ENCODE data around the gene SH3BP4.

SH3BP4 gene

DNA sequence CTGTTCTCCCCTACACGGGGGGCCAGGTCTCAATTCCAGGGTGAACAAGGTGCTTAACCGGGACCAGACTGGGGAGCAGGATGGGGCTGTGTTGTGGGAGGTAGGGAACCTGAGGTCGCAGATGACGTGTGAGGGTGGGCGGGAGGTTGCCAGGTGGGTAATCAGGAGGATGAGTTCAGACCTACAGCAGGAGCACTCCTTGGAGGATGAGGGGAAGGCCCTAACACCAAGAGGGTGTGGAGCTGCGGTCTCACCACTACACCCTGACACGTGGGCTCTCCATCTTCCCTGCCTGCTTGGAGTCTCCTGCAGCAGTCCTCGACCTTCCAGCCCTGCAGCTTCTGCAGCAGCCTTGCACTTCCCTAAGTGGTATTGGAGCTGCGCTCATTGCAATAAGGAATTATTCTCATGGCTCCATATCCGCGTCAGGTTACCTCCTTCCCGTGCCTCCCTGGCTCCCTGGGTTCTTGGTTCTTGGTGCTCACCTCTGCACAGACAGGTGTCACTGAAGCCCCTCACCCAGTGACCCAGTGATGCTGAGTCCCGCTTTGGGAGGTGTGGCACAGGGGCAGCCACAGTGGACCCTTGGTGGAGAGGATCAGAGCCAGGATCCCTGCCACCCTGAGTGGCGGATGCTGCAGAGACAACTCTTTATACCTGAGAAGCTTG, 15.5 kb downstream of the SH3BP4 start:
- no peak for DNase-seq (ENCODE audit: low read depth)

DNA sequence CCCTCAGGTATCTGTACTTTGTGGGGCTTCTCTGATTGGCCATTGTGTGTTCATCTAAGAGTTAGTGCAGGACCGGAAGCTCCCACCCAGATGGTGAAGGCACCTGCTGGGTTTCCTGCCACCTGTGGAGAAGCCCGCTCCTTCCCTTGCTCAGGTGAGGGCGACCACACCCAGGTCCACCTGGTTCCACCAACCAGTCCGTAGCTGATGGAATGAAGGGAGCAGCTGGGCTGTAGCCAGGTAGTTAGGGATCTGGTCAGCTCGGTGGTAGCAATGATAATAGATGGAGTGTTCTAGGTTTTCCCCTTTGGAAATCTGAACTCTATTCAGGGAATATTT, 16.0 kb downstream of the SH3BP4 start:
- DNase-seq (ENCODE audit: low read depth): no peak

DNA sequence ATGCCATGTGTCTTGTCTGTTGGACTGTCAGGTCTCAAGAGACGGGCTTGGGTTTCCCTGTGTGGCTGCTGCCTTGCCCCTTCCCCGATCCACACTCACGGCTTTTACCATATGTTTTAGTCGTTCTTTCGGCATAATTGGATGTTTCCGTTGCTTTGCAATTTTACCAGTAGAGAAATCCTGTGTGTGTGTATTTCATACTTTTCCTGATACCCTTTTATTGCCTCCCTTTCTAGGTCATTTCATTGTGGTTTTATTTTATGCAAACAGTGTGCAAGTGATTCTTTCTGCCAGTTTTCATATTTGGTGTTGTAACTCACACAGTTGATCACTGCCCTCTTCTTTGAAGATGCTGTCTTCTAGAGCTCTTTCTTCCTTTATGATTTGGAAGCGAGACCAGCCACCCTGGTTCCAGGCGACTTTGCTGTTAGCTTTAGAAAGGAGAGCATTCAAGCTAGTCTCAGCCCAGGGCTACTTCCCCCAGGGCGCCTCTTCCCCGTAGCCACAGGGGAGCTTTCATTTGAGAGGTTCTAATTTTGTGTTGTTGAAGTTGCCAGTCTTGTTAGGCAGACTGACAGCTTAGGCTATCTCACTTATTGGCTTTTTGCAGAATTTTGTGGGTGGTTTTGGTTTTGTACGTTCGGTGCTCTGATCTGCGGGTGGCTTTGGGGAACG, 17.0 kb downstream of the SH3BP4 start:
- no peak for DNase-seq (ENCODE audit: low read depth)

DNA sequence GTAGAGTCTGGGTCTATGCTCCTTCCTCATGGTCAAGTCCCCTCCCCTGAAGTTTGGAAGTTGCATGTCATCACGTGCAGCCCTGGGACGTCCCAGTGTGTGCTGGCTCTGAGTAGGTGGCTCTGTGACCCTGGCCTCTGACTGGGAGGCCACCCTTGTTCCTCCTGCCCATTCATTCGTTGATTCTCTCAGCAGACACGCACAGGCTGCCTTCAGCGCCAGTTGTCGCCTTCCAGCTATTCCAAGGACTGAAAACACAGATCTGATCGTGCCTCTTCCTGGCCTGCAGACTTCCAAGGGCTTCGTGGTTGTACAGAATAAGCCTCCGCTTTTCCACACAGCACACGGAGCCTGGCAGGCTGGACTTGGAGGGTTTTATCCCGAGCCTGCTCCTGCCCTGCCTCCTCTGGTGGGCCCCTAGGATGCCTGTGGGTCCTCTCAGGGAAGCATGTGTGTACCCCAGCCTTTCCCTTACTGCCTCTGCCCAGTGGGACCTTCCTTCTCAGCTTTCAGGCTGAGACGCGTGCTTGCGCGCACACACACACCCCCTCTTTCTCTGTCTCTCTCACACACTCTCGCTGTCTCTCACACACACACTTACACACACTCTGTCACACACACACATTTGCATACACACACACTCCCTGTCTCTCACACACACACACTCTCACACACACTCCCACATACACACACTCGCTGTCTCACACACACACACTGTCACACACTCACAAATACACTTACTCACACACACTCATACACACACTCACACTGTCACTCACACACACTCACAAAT, 17.7 kb downstream of the SH3BP4 start:
- no peak for DNase-seq (ENCODE audit: low read depth)

DNA sequence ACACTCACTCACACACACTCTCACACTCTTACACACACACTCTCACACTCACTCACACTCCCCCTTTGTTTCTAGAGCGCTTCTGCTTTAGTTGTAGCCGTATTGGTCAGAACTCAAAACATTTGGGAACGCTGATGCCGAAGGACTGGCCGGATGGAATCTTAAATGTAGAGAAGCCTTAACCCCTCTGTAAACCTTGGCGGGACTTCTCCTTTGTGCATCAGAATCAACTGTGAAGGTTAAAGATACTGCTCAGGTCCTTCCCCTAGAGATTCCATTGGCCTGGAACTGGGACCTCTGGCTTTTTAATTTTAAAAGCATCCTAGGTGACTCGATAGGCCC, 18.3 kb downstream of the SH3BP4 start:
- no peak for DNase-seq (ENCODE audit: low read depth)

DNA sequence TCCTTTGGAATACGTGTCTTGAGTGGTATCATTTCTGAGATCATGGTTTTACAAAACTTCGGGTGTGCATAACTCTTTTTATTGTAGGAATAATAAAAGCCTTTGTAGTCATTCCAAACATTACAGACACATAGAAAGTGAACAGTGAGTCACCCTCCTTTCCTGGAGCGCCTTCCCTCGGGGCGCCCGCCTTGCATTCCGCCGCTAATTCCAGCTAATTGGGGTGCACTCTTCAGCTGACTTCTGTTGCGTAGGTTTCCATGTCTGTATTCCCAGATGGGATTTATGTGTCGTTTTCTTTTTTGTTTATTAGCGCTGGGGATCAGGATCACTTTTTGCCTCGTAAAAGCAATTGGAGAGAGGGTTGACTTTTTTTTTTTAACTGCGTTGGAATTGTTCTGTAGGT, 18.7 kb downstream of the SH3BP4 start:
- no peak for DNase-seq (ENCODE audit: low read depth)

DNA sequence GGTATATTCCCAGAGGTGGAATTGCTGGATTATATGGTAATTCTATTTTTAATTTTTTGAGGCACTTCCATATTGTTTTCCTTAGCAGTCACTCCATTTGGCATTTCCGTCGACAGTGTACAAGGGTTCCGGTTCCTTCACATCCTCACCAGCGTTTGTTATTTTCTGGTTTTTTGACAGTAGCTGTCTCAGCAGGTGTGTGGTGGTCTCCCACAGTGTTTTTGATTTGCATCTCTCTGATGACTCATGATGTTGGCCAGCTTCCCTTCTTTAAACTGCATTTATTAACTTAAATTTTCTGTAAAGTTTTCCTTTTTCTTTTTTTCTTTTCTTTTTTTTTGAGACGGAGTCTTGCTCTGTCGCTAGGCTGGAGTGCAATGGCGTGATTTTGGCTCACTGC, 19.7 kb downstream of the SH3BP4 start:
- DNase-seq (ENCODE audit: low read depth): no peak

DNA sequence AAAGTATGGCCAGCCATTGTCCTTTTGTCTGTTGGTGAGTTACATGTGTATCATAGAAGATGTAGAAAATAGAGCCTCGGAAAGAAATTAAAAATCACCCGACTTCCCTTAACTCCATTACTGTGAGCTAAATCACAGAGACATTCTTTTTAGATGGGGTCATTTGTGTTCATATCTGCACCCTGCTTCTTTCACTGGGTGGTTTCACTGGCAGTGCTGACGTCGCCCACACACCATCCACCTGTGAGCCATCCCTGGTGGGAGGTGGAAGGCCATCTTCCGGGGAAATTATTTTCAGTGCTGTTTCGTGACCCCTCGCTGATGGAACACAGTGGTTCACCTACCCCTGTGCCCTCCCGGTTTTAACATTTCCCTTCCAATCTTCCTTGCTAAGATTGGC, 21.2 kb downstream of the SH3BP4 start:
- DNase-seq (ENCODE audit: low read depth): no peak

DNA sequence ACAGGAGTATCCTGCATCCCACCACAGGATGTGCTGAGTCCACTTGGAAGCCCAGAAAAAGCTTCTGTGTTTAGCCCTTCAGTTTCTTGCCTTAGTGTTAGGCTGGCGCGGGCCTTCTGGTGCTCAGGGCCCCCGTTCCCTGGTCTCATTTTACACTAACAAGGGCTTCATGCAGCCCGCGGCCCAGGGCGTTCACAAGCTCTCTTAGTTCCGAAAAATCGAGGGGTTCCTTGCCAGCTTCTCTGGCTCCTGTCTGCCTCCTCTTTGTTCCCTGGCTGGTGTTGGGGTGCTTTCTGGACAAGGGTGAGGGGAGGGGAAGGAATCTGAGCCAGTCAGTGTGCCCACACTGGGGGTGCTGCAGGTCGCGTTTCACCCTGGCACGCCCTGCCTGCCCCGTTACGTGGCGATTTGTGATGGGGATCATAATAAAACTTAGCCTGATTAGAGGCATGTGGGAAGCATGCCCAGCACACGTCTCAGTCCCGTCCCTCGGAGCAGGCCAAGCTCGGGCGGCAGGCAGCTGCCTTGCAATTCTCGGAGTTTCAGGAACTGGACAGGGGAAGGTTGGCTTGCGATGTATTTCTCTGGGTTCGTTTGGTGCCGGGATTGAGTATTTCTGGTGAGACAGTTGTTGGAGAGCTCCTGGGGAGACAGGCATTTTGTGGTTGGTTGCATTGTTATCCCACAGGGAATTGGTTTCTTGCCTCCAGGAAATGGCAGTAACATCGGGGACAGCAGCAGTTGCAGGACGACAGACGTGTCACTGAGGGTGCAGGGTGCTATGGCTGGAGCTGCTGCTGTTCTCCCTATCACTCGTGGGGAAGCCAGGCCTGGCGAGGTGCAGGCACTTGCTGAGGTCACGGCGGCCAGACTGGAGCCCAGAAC, 22.9 kb downstream of the SH3BP4 start:
- DNase-seq (ENCODE audit: low read depth): no peak

DNA sequence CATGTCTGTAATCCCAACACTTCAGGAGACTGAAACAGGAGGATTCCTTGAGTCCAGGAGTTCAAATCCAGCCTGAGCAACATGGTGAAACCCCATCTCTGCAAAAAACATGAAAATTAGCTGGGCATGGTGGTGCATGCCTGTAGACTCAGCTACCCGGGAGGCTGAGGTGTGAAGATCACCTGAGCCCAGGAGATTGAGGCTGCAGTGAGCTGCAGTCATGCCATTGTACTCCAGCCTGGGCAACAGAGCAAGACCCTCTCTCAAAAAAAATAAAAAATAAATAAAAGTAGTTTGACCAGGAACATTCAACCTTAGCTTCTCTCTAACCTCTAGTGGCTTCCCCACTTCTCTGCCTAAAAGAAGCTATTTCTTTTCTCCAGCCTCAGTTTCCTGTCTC, 23.8 kb downstream of the SH3BP4 start:
- no peak for DNase-seq (ENCODE audit: low read depth)

DNA sequence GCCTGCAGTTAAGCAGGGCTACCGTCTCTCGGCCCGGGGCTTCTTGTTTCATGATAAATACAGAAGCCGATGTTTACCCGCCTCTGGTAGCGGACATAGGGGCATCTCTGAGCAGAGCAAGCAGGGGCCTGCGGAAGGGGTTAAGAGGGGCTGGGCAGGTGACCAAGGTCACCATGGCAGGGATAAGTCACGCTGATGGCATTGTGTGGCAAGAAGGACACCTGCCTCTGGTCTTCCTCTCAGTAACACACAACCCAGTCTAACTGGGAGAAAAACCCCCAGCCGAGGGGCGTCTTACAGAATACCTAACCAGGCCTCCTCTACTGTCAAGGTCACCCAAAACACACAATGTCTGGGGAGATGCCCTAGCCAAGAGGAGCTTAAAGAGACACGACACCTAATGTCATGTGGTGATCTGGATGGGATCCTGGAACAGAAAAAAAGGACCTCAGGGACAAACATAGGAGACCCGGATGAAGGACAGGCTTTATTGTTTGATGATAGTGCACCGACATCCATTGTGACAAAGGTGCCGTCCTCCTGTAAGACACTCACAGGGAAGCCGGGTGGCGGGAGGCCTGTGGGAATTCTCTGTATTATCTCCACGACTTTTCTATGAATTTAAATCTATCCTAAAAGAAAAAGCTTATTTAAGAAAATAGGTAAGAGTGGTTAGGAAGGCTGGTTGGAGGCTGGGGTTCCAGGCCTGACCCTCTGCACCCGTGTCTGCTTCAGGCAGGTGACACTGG, 24.8 kb downstream of the SH3BP4 start:
- DNase-seq (ENCODE audit: low read depth): no peak

DNA sequence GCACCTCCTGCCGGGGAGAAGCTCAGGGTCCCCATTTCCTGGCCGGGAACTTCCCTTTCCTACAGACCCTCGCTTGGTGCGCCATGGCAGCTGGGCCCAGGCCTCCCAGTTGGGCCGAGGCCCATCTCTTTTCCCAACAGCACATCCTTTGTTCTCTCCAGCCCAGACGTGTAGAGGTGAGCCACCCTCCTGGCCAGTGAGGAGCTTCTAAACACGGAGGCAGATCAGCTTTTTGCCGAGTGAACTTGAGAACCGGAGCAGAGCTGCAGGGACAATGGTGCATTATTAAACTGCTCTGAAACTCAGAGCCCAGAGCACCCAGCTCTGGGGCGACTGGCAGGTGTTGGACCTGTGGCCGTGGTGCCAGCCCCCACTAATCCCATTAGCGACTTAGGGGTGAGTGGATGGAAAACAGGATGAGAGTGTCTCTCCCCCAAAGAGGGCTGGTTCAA, 25.4 kb downstream of the SH3BP4 start:
- no peak for DNase-seq (ENCODE audit: low read depth)

DNA sequence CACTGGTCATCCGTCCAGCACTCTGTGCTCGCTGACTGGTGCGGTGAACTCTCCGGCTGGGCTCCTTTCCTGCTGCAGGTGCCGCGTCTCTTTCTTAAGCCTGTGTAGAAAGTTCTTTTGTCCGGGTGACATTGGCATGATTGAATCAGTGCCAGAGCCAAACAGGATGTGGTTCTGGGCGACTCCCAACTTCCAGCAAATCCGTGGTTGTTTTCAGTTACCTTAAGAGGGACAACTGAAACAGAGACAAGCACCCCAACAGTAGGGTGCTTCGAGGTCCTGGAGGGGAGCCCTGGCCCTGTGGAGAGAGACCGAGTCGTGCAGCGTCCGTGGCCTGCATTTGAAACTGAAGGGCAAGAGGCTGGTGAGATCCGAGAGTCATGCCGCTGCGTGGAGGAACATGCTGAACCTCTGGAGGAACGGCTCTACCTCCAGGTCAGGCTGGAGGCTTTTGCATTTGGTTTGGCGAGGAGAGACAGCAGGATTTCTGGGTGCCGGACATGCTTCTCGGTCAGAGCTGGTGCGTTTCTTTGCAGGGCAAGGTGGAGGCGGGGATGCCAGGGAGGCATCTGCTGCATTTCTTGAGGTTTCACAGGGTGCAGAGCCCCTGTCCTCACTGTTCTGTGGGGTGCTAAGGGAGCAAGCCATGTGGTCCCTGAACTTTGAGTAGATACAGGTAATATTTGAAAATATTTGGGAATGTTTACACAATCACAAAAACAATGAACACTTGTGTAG, 26.8 kb downstream of the SH3BP4 start:
- DNase-seq (ENCODE audit: low read depth): no peak

DNA sequence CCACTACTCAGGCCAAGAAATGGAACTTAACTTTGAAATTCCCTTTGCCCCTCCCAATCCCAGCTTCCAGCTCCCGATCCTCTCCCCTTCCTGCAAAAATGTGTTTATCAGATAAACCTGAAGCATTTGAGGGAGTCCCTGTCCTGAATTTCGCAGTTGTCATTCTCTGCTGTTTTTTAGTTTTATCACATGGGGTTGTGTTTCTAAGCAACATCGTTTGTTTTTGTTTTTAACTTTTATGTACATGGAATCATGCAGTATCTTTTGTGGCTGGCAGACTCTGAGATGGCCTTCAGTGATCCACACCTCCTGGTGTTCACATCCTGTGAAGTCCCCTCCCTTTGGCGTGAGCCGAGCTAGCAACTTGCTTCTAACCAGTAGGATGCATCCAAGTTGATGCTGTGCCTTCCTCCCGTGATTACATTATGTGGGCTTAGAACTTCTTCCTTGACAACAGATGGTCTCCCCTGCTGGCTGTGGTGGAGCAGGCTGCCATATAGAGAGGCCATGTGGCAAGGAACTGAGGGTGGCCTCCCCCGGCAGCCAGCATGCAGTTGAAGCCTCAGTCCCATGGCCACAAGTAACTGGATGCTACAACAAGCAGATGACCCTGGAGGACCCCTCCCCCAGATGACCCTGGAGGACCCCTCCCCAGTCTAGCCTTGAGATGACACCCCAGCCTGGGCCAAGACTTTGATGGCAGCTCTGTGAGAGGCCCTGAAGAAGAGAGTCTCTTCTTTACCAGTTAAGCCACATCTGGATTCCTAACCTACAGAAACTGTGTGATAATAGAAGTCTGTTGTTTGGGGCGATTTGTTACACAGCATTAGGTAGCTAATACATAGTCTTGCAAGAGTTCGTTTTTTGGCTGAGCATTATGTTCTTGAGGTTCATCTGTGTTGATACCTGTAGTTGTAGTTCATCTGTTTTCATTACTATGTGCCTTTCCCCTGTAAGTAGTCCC, 27.7 kb downstream of the SH3BP4 start:
- no peak for DNase-seq (ENCODE audit: low read depth)

DNA sequence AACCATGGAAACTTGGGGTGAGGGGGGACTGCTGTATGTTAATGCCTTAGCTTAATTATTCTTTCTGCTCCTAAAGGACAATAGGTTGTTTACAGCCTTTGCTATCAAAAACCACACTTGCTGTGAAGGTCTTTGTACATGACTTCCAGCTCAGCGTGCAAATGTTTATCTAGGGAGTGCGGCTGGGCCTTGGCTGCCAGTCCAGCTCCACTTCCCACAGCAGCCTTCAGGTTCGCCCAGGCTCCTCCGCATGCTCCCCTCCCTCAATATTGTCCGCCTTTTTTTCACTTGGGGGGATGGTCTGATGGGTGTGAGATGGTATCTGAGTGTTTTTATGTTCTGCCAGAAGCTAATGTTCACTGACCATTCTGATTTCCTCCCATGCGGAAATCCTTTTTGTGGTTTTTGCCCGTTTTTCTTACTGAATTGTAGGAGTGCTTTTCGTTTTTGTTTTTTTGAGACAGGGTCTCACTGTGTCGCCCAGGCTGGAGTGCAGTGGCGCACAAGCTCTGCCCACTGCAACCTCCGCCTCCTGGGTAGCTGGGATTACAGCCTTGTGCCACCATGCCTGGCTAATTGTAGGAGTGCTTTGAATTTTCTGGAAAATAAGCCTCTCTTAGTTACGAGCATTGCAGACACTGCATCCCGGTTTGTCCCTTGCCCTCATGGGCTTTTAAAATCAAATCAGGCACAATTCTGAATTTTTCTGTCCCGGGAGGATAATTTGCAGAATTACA, 28.8 kb downstream of the SH3BP4 start:
- no peak for DNase-seq (ENCODE audit: low read depth)

DNA sequence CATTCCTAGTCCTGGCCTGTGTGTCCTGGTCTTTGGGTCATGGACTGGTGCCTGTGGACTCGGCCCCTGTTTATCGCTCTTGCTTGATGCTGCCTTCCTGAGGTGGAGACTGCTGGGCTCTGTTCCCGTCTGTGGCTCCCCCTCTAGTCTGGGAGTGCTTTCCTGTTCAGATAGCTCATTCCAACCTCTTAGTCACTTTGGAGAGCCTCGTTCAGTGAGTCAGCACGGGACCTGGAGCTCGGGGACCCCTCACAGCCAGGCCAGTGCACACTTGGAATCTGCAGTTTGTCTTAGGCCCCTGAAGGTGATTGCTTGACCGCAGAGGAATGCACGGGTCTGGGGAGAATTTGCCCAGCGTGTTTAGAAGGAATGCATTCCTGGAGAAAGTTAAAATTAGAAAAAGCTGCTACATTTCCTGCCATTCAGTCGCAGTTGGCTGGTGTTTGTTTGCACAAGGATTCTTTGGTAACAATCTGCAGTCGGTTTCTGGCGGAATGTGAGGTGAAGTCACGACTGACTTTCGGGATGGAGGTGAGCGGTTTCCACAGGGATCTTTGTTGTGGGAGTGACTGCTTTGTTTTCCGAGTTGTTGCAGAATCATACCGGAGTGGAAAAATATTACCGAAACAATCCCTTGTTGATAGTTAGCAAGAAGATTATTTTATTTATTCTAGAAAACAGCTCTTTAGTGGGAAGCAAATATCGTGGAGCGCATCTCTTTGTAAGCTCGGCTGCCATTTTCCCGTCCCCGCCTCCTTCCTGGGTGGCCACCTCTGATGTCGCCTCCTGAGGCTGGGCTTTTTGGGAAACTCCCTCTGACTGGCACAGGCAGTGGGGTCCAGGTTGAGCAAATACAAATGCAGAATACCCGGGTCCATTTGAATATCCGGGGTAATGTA, 29.6 kb downstream of the SH3BP4 start:
- peak; percentile 89 for DNase-seq (ENCODE audit: low read depth)

DNA sequence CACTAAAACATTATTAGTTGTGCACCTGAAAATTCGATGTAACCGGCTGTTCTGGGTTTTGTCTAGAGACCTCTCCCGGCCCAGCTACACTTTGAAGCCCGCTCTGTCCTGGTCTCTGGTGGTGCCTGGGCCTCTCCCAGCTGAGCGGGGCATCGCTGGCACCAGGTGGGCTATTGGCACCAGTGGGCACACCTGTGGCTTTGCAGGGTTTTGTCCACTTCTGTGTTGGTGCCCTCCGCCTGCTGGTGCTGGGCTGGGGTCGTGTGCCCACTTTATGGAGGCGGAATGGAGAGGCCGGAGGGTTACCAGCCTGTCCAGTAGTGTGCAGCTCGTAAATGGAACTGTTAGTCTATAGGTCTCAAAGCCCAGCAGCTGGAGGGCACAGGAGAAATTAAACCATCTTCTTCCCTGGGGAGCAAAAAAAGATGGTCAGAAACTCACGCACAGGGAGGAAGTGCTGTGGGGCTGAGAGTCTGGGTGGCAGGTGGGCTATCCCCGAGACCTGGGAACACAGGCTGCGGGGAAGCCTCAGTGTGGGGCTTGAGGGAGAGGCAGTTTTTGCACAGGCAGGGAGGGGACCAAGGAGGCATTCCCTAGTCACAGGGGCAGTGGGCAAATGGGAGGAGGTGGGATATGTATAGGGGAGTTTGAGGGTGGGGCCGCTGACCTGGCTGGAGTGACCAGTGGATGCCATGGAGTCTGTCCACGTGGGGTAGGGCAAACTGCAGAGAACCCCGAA, 30.4 kb downstream of the SH3BP4 start:
- DNase-seq (ENCODE audit: low read depth): no peak

Measured in stromal cell of bone marrow (primary cell).